HFFc6 (cell line): Measurements from ENCODE around the gene GALNT16. TPM values are rescaled to one million over a fixed set of nuclear protein-coding genes. Genes with fewer than 3 reads are reported as not detected.

Source experiments
- DNase-seq: peaks from one replicate; pipeline ENCODE4 v3.0.0-alpha.2; 2018
- H3K27ac Mint-ChIP-seq: 2 replicates; pipeline ENCODE4 v1.8.0; 2020; ENCODE audit warnings: mild to moderate bottlenecking, mixed read lengths
- H3K27me3 Mint-ChIP-seq: 2 replicates; pipeline ENCODE4 v1.8.0; 2021; ENCODE audit warnings: mild to moderate bottlenecking, moderate library complexity, mixed read lengths; ENCODE audit not compliant: insufficient read depth
- H3K36me3 Mint-ChIP-seq: 2 replicates; pipeline ENCODE4 v1.8.0; 2021; ENCODE audit warnings: low read depth, mixed read lengths
- H3K4me1 Mint-ChIP-seq: 2 replicates; pipeline ENCODE4 v1.8.0; 2020; ENCODE audit warnings: low read depth, mixed read lengths
- H3K4me3 Mint-ChIP-seq: 2 replicates; pipeline ENCODE4 v1.8.0; 2020; ENCODE audit warnings: mild to moderate bottlenecking, moderate library complexity, mixed read lengths
- H3K9me3 Mint-ChIP-seq: 2 replicates; pipeline ENCODE4 v1.8.0; 2020; ENCODE audit warnings: mild to moderate bottlenecking, mixed read lengths
- total RNA-seq, 6 experiments: library from RNA; stranded (reverse); fragmentation: NEBNext Ultra II Directional; extraction: Animal tissue kit (Norgen Biotek cat#: 25700); gene quantifications; 2 replicates in 1 of 6; 3 replicates in 5 of 6; pipeline ENCODE4 v1.2.3, GENCODE V29; 2021
- TF ChIP-seq, protein P1 (sequence below): fragments of 200-600 bp; sonication (generic); IDR thresholded peaks from 2 replicates; pipeline ENCODE4 v1.5.0; 2021; ENCODE audit warnings: antibody characterized with exemption, mild to moderate bottlenecking

The GALNT16 gene
- total RNA-seq, 6 experiments from 2014 or later = 0.11 to 0.38 (median 0.24) TPM

DNA sequence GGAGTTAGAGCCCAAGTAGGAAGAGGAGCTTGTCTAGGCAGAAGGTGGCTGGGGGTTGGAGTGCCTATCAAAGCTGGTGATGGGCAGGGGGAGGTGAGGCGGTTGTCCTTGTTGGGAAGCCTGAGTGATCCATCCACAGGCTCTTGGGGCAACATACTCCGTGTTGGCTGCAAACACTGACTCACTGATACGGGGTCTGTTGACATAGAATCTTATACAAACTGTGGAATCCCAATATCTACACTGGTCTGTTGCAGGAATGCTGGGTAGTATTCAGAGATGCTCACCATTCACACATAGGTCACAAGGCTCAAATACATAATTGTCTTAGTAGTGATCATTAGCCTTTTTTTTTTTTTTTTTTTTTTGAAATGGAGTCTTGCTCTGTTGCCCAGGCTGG, 112.2 kb downstream of the GALNT16 start:
- no peaks in the 10 kb centered on the region for H3K9me3 Mint-ChIP-seq
- H3K36me3 Mint-ChIP-seq = peaks cover 28% of the 10 kb centered on the region
- H3K27ac Mint-ChIP-seq = no peak overlapping the region
- no peaks in the 10 kb centered on the region for H3K4me1 Mint-ChIP-seq
- H3K27me3 Mint-ChIP-seq = peaks cover 3% of the 10 kb centered on the region
- DNase-seq = no peak
- TF ChIP-seq, protein P1, sequence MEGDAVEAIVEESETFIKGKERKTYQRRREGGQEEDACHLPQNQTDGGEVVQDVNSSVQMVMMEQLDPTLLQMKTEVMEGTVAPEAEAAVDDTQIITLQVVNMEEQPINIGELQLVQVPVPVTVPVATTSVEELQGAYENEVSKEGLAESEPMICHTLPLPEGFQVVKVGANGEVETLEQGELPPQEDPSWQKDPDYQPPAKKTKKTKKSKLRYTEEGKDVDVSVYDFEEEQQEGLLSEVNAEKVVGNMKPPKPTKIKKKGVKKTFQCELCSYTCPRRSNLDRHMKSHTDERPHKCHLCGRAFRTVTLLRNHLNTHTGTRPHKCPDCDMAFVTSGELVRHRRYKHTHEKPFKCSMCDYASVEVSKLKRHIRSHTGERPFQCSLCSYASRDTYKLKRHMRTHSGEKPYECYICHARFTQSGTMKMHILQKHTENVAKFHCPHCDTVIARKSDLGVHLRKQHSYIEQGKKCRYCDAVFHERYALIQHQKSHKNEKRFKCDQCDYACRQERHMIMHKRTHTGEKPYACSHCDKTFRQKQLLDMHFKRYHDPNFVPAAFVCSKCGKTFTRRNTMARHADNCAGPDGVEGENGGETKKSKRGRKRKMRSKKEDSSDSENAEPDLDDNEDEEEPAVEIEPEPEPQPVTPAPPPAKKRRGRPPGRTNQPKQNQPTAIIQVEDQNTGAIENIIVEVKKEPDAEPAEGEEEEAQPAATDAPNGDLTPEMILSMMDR = no peak
- H3K4me3 Mint-ChIP-seq = no peak overlapping the region

DNA sequence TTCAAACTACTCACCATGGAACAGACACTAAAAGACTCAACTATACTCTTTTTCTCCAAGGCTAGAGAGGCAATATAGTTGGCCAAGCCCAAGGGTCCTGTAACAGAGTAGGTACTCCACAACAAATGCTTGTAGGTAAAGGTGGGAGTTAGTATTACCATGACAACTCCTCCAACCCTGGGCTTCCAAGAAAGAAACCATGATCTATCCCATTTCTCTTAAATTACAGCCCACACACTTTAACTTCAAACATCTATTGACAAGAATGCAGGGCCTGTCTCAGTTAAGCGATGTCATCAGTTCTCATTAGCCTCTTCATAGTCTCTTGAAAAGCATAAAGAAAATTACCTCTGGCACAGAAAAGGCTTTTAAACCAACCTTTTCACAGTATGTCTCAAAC, 113.1 kb downstream of the GALNT16 start:
- Mint-ChIP-seq H3K27ac (no peak overlapping the region), H3K36me3 (peaks cover 33% of the 10 kb centered on the region), H3K27me3 (no peaks in the 10 kb centered on the region), H3K4me3 (no peak overlapping the region), H3K4me1 (no peaks in the 10 kb centered on the region), H3K9me3 (no peaks in the 10 kb centered on the region)
- DNase-seq = no peak
- TF ChIP-seq, protein P1 = no peak

DNA sequence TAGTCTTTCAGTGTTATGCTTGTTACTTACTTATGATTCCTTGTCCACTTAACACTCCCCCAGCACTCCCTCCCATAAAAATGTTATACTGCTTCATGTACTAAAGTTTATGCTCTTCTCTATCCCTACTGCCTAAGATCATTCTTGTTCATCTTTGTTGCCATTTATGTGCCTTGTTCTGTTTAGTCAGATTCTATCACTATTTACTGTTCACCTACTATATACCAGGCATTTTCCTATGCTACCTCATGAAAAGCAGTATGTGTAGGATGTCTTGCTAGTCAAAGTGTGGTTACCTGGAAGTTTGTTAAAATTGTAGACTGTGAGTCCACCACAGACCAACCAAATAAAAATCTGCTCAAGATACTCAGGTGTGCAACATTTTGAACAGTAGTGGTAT, 114.3 kb downstream of the GALNT16 start:
- no peak overlapping the region for H3K4me3 Mint-ChIP-seq
- TF ChIP-seq, protein P1 = no peak
- DNase-seq = no peak
- no peaks in the 10 kb centered on the region for H3K4me1 Mint-ChIP-seq
- H3K27ac Mint-ChIP-seq = no peak overlapping the region
- no peaks in the 10 kb centered on the region for H3K27me3 Mint-ChIP-seq
- H3K9me3 Mint-ChIP-seq = no peaks in the 10 kb centered on the region
- H3K36me3 Mint-ChIP-seq = peaks cover 33% of the 10 kb centered on the region

DNA sequence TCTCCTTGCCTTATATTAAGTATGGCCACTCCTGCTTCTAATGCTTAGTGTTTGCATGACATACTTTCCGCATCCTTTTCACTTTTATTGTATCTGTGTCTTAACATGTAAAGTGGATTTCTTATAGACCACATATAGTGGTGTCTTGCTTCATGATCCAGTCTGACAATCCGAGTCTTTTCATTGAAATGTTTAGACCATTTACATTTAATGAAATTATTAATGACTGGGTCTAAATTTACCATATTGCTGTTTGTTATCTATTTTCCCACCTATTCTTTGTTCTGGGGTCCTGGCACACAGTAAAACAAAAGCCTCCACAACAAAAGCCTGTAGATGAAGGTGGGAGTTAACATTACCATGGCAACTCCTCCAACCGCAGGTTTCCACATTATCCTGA, 115.2 kb downstream of the GALNT16 start:
- Mint-ChIP-seq H3K4me1 (no peaks in the 10 kb centered on the region), H3K27me3 (no peaks in the 10 kb centered on the region), H3K36me3 (peaks cover 33% of the 10 kb centered on the region), H3K4me3 (no peak overlapping the region), H3K9me3 (no peaks in the 10 kb centered on the region), H3K27ac (no peak overlapping the region)
- no peak for DNase-seq
- TF ChIP-seq, protein P1 = no peak

DNA sequence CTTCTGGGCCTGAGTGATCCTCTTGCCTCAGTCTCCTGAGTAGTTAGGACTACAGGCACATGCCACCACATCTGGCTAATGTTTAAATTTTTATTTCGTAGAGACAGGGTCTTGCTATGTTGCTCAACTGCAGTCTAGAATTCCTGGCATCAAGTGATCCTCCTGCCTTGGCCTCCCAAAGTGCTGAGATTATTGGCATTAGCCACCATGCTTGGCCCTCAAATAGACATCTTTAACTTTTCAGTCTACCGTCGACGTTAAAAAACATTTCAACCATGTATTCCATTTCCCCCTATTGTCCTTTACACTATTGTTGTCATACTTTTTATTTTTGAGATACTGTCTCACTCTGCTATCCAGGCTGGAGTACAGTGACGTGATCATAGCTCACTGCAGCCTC, 115.8 kb downstream of the GALNT16 start:
- no peak overlapping the region for H3K27ac Mint-ChIP-seq
- DNase-seq = no peak
- no peaks in the 10 kb centered on the region for H3K9me3 Mint-ChIP-seq
- TF ChIP-seq, protein P1 = no peak
- no peaks in the 10 kb centered on the region for H3K4me1 Mint-ChIP-seq
- H3K36me3 Mint-ChIP-seq = peaks cover 37% of the 10 kb centered on the region
- no peaks in the 10 kb centered on the region for H3K27me3 Mint-ChIP-seq
- no peak overlapping the region for H3K4me3 Mint-ChIP-seq

DNA sequence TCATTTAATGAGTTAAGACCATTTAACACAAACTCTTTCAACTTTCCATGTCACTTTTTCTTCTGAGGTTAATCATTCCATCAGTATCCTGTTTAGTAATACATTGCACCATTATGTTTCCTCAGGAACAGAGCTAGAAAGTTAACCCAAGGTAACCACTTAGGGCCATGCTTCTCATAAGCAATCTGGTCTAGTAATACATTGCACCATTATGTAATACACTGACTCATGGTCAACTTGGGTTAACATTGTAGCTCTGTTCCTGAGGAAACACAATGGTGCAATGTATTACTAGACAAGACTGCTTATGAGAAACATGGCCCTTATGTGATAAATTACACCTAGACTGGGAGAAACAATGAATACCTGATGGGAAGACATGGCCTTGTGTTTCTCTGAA, 116.5 kb downstream of the GALNT16 start:
- Mint-ChIP-seq H3K27me3 (no peaks in the 10 kb centered on the region), H3K36me3 (peaks cover 37% of the 10 kb centered on the region), H3K27ac (no peak overlapping the region), H3K4me1 (no peaks in the 10 kb centered on the region), H3K4me3 (no peak overlapping the region), H3K9me3 (no peaks in the 10 kb centered on the region)
- TF ChIP-seq, protein P1 = no peak
- peak; percentile 11 for DNase-seq
